ENCODE measurements around the gene EPHB2. TPM values are rescaled to one million over a fixed set of nuclear protein-coding genes. Genes with fewer than 3 reads are reported as not detected.

Gene EPHB2
- total RNA-seq, 1 donor from 2014 or later, result 40.3 TPM

GRCh38 chr1:22775478-22775877 is 64.8 kb downstream of the EPHB2 start:
- Mint-ChIP-seq H3K27ac (peak overlapping the region; percentile 18), H3K36me3 (no peaks in the 10 kb centered on the region), H3K4me1 (ENCODE audit: unreplicated experiment) (peaks cover 80% of the 10 kb centered on the region), H3K4me3 (peak overlapping the region; percentile 10), H3K27me3 (no peaks in the 10 kb centered on the region), H3K9me3 (no peaks in the 10 kb centered on the region)
- TF ChIP-seq CTCF (conservative IDR thresholded peaks at IDR 0.05), result no peak
- no peak for DNase-seq (ENCODE audit: extremely low spot score, unreplicated experiment)

GRCh38 chr1:22776035-22776613 is 65.5 kb downstream of the EPHB2 start:
- peak overlapping the region; percentile 18 for H3K27ac Mint-ChIP-seq
- H3K4me3 Mint-ChIP-seq, result peak overlapping the region; percentile 4
- H3K27me3 Mint-ChIP-seq, result no peaks in the 10 kb centered on the region
- H3K36me3 Mint-ChIP-seq, result no peaks in the 10 kb centered on the region
- peaks cover 74% of the 10 kb centered on the region for H3K4me1 Mint-ChIP-seq (ENCODE audit: unreplicated experiment)
- no peak for TF ChIP-seq CTCF (conservative IDR thresholded peaks at IDR 0.05)
- H3K9me3 Mint-ChIP-seq, result no peaks in the 10 kb centered on the region
- DNase-seq (ENCODE audit: extremely low spot score, unreplicated experiment), result no peak

GRCh38 chr1:22777388-22778057 is 66.9 kb downstream of the EPHB2 start:
- no peak for DNase-seq (ENCODE audit: extremely low spot score, unreplicated experiment)
- Mint-ChIP-seq H3K36me3 (no peaks in the 10 kb centered on the region), H3K27me3 (no peaks in the 10 kb centered on the region), H3K4me1 (ENCODE audit: unreplicated experiment) (peaks cover 71% of the 10 kb centered on the region), H3K9me3 (no peaks in the 10 kb centered on the region), H3K4me3 (no peak overlapping the region), H3K27ac (no peak overlapping the region)
- TF ChIP-seq CTCF (conservative IDR thresholded peaks at IDR 0.05), result no peak

- Mint-ChIP-seq H3K36me3 (no peaks in the 10 kb centered on the region), H3K27me3 (no peaks in the 10 kb centered on the region), H3K9me3 (no peaks in the 10 kb centered on the region), H3K4me3 (no peak overlapping the region), H3K4me1 (ENCODE audit: unreplicated experiment) (peaks cover 68% of the 10 kb centered on the region), H3K27ac (no peak overlapping the region)
- DNase-seq (ENCODE audit: extremely low spot score, unreplicated experiment), result no peak
- no peak for TF ChIP-seq CTCF (conservative IDR thresholded peaks at IDR 0.05)
Observed at GRCh38 chr1:22778408-22778807, 67.8 kb downstream of the EPHB2 start.

DNA sequence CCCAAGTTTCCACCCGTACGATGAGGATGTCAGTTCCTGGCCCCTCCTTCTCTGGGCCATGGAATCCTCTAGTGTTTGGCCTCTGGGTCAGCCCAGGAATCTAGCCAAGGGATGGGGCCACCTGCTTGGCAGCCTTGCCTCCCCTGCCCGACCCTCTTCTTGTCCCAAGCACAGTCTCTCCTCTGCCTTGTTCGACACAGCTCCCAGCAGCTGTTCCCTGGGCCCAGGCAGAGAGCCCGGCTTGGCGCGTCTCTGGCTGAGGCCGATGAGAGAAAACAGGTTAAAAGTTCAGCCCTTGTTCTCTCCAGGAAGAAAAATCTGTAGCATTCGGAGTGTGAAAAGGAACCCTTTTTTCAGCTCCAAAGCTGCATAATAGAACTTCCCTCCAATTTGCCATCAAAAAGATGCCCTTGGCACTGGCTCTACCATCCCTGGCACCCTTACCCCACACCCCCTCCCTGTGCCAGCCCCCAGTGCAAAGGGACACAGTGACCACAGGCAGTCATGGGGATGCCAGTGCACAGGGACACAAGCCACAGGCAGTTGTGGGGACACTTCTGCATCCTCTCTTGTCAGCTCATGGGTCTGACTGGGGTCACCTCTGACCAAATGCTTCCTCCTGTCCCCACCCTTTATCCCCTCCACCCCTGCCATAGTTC is 68.4 kb downstream of the EPHB2 start:
- no peak for TF ChIP-seq CTCF (conservative IDR thresholded peaks at IDR 0.05)
- H3K27me3 Mint-ChIP-seq, result no peaks in the 10 kb centered on the region
- H3K4me1 Mint-ChIP-seq (ENCODE audit: unreplicated experiment), result peaks cover 62% of the 10 kb centered on the region
- H3K36me3 Mint-ChIP-seq, result no peaks in the 10 kb centered on the region
- no peak overlapping the region for H3K4me3 Mint-ChIP-seq
- no peak for DNase-seq (ENCODE audit: extremely low spot score, unreplicated experiment)
- H3K9me3 Mint-ChIP-seq, result no peaks in the 10 kb centered on the region
- H3K27ac Mint-ChIP-seq, result no peak overlapping the region

Measured in type B pancreatic cell (in vitro differentiated cells).